HCT116 (cell line): ENCODE results near the gene PLS3.

Experiments
- POLR2A ChIP-seq: IDR thresholded peaks from 2 replicates; pipeline ENCODE4 v1.7.0; 2011; ENCODE audit warnings: borderline replicate concordance; ENCODE audit not compliant: insufficient read depth, insufficient read length; ENCODE audit errors: extremely low read depth
- TF ChIP-seq, protein P1 (sequence below), 3 experiments: fragments of 200-600 bp in 1 of 3; sonication (generic) in 1 of 3; IDR thresholded peaks in 2 of 3; conservative IDR thresholded peaks in 1 of 3; 2 replicates each; pipeline ENCODE4 v1.5.1; 2012 to 2017; ENCODE audit warnings: low read depth in 2 of 3, low read length in 2 of 3, antibody characterized with exemption in 1 of 3, borderline replicate concordance in 1 of 3, control low read depth in 1 of 3, mild to moderate bottlenecking in 1 of 3, mixed read lengths in 1 of 3, mixed run types in 1 of 3, moderate library complexity in 1 of 3; ENCODE audit not compliant: insufficient read depth in 1 of 3
- TF ChIP-seq, protein P2 (sequence below): IDR thresholded peaks from 2 replicates; pipeline ENCODE4 v1.6.1; 2012

DNA sequence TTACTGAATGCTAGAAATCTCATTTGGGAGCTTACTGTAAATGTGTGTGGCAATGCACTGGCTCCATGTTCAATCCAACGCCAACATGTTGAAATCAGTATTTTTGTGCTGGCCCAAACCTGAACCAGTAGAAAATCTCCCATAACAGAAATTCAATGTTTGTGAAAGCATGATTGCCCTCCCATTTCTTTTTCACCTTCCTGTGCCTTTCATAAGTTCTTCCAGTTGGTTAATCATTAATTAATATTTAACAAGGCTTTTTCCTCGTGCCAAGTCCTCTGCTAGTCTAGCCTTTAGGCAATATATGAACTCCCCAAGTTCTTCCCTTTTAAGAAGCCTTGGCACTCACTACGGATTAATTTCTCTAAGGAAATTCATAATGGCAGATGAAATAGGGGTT, 1.3 kb upstream of the PLS3 start:
- TF ChIP-seq, protein P1, sequence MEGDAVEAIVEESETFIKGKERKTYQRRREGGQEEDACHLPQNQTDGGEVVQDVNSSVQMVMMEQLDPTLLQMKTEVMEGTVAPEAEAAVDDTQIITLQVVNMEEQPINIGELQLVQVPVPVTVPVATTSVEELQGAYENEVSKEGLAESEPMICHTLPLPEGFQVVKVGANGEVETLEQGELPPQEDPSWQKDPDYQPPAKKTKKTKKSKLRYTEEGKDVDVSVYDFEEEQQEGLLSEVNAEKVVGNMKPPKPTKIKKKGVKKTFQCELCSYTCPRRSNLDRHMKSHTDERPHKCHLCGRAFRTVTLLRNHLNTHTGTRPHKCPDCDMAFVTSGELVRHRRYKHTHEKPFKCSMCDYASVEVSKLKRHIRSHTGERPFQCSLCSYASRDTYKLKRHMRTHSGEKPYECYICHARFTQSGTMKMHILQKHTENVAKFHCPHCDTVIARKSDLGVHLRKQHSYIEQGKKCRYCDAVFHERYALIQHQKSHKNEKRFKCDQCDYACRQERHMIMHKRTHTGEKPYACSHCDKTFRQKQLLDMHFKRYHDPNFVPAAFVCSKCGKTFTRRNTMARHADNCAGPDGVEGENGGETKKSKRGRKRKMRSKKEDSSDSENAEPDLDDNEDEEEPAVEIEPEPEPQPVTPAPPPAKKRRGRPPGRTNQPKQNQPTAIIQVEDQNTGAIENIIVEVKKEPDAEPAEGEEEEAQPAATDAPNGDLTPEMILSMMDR (IDR thresholded peaks at IDR 0.05 in 2 of 3, conservative IDR thresholded peaks at IDR 0.05 in 1 of 3; ENCODE audit: borderline replicate concordance in 1 of 3, insufficient read depth in 1 of 3, low read depth in 2 of 3, low read length in 2 of 3): no peak
- no peak for TF ChIP-seq POLR2A
- TF ChIP-seq, protein P2, sequence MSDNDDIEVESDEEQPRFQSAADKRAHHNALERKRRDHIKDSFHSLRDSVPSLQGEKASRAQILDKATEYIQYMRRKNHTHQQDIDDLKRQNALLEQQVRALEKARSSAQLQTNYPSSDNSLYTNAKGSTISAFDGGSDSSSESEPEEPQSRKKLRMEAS: no peak
